HCT116 (cell line): ENCODE data around the gene NT5C1A.

ENCODE experiments used
- JUND ChIP-seq: IDR thresholded peaks from 2 replicates; pipeline ENCODE4 v1.6.1; 2012
- POLR2A ChIP-seq: IDR thresholded peaks from 2 replicates; pipeline ENCODE4 v1.7.0; 2011; ENCODE audit warnings: borderline replicate concordance; ENCODE audit not compliant: insufficient read depth, insufficient read length; ENCODE audit errors: extremely low read depth
- POLR2AphosphoS5 ChIP-seq: IDR thresholded peaks from 2 replicates; pipeline ENCODE4 v1.6.1; 2011; ENCODE audit warnings: mild to moderate bottlenecking, low read depth, low read length, moderate library complexity
- REST ChIP-seq: IDR thresholded peaks from 2 replicates; pipeline ENCODE4 v1.6.1; 2012; ENCODE audit warnings: low read depth
- ZNF274 ChIP-seq: fragments of 200-500 bp; sonication (Bioruptor generic); IDR thresholded peaks from 2 replicates; pipeline ENCODE4 v1.6.1; 2014; ENCODE audit warnings: mild to moderate bottlenecking, low read depth, low read length, inconsistent platforms
- TF ChIP-seq, protein P1 (sequence below), 3 experiments: fragments of 200-600 bp in 1 of 3; sonication (generic) in 1 of 3; IDR thresholded peaks in 2 of 3; conservative IDR thresholded peaks in 1 of 3; 2 replicates each; pipeline ENCODE4 v1.5.1; 2012 to 2017; ENCODE audit warnings: low read depth in 2 of 3, low read length in 2 of 3, antibody characterized with exemption in 1 of 3, borderline replicate concordance in 1 of 3, control low read depth in 1 of 3, mild to moderate bottlenecking in 1 of 3, mixed read lengths in 1 of 3, mixed run types in 1 of 3, moderate library complexity in 1 of 3; ENCODE audit not compliant: insufficient read depth in 1 of 3

DNA sequence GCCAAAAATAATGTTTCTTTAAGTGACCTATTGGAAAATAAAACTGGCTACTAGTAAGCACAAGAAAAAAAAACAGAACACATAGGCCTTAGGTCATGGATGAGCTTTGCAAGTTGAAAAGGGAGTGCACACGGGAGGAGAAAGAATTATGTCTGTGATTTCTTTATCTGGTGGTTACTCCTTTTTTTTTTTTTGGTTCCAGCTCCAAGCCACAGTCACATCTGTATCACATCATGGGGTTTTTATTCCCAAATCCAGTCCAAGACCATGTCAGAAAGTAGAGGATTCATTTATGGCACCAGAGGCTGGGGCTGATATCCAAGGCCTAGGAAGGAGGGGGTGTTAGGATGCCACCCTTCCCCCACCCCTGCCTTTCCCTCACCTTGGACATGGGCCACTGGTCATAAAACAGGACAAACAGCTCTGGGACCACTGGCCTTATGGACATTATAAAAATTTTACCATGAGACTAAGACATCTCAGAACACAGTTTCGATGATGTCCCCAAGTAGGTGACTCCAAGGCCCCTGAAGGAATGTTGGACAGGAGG, 22.2 kb downstream of the NT5C1A start:
- TF ChIP-seq, protein P1, sequence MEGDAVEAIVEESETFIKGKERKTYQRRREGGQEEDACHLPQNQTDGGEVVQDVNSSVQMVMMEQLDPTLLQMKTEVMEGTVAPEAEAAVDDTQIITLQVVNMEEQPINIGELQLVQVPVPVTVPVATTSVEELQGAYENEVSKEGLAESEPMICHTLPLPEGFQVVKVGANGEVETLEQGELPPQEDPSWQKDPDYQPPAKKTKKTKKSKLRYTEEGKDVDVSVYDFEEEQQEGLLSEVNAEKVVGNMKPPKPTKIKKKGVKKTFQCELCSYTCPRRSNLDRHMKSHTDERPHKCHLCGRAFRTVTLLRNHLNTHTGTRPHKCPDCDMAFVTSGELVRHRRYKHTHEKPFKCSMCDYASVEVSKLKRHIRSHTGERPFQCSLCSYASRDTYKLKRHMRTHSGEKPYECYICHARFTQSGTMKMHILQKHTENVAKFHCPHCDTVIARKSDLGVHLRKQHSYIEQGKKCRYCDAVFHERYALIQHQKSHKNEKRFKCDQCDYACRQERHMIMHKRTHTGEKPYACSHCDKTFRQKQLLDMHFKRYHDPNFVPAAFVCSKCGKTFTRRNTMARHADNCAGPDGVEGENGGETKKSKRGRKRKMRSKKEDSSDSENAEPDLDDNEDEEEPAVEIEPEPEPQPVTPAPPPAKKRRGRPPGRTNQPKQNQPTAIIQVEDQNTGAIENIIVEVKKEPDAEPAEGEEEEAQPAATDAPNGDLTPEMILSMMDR (IDR thresholded peaks at IDR 0.05 in 2 of 3, conservative IDR thresholded peaks at IDR 0.05 in 1 of 3; ENCODE audit: borderline replicate concordance in 1 of 3, insufficient read depth in 1 of 3, low read depth in 2 of 3, low read length in 2 of 3), result no peak
- TF ChIP-seq POLR2AphosphoS5, result no peak
- TF ChIP-seq POLR2A, result no peak
- no peak for TF ChIP-seq JUND
- no peak for TF ChIP-seq REST
- TF ChIP-seq ZNF274, result no peak
